HL-60/S4 treated with phorbol 12-myristate 13-acetate at 8.2 ng/mL for 4 days and 3 days (cell line): ENCODE results near the gene MATCAP1.

Experiments
- in situ Hi-C: fragments of 300-500 bp; cut with MboI; formaldehyde crosslinking; loops from 2 replicates; pipeline ENCODE4 v1.15.0; 2022; ENCODE audit warnings: low sequenced_read_pairs

MATCAP1 gene

GRCh38 chr16:67183627-67184452 is at the start of gene MATCAP1:
TSS of gene MATCAP1 (minus strand) at chr16:67183963. CDS start at chr16:67180610, 3,353 bp downstream.
- in situ Hi-C loops = no loop called here

GRCh38 chr16:67230809-67231660 is 47.3 kb upstream of the MATCAP1 start:
- in situ Hi-C loops = no loop called here

- in situ Hi-C loops = no loop called here
Measured at GRCh38 chr16:67229906-67230808, 46.4 kb upstream of the MATCAP1 start.

- in situ Hi-C loops = no loop called here
Measured at GRCh38 chr16:67228905-67229304, 45.1 kb upstream of the MATCAP1 start.

- in situ Hi-C loops = no loop called here
Measured at GRCh38 chr16:67228034-67228785, 44.4 kb upstream of the MATCAP1 start.

- in situ Hi-C loops = no loop called here
Measured at GRCh38 chr16:67227567-67227921, 43.8 kb upstream of the MATCAP1 start.

- in situ Hi-C loops = no loop called here
Measured at GRCh38 chr16:67226804-67227566, 43.2 kb upstream of the MATCAP1 start, which contains the start of gene TMEM208. TSS of gene TMEM208 (plus strand) at chr16:67227130. CDS start at chr16:67227219, 89 bp downstream.

- in situ Hi-C loops = no loop called here
Measured at GRCh38 chr16:67226295-67226803, 42.6 kb upstream of the MATCAP1 start.

GRCh38 chr16:67223992-67224391 is 40.2 kb upstream of the MATCAP1 start:
- in situ Hi-C loops = no loop called here

GRCh38 chr16:67216612-67217490 is 33.1 kb upstream of the MATCAP1 start:
- in situ Hi-C loops = no loop called here

- in situ Hi-C loops = no loop called here
Measured at GRCh38 chr16:67215706-67216105, 31.9 kb upstream of the MATCAP1 start.

GRCh38 chr16:67213197-67214019 is 29.6 kb upstream of the MATCAP1 start:
- in situ Hi-C loops = no loop called here

- in situ Hi-C loops = no loop called here
Measured at GRCh38 chr16:67212766-67213165, 29.0 kb upstream of the MATCAP1 start.

- in situ Hi-C loops = no loop called here
Measured at GRCh38 chr16:67211674-67212073, 27.9 kb upstream of the MATCAP1 start.

- in situ Hi-C loops = no loop called here
Measured at GRCh38 chr16:67210069-67210937, 26.5 kb upstream of the MATCAP1 start.

- in situ Hi-C loops = no loop called here
Measured at GRCh38 chr16:67209565-67209964, 25.8 kb upstream of the MATCAP1 start.
